Lung (tissue), 12 donors: Measurements from ENCODE around the gene SLC26A1. TPM values are rescaled to one million over a fixed set of nuclear protein-coding genes. Genes with fewer than 3 reads are reported as not detected.
A peak's percentile ranks its signal among the peaks of the same experiment; 100 is the strongest.

Experiments
- ATAC-seq: fragments of 200-7000 bp; cut with Tn5 transposase; one replicate; pipeline ENCODE4 v1.9.1; 2020; ENCODE audit warnings: moderate number of reproducible peaks; ENCODE audit not compliant: insufficient read depth, low FRiP score
- DNase-seq, 3 donors: peaks; one replicate each; pipeline ENCODE4 v3.0.0-alpha.2; 2013 to 2017
- H3K27ac ChIP-seq, 2 donors: one replicate each; pipeline ENCODE4 v1.5.1; 2013; ENCODE audit warnings: mild to moderate bottlenecking in 2 of 2, moderate library complexity in 2 of 2, control low read depth in 1 of 2, inconsistent platforms in 1 of 2, low read depth in 1 of 2, low read length in 1 of 2
- H3K27me3 ChIP-seq, 3 donors: one replicate each; pipeline ENCODE4 v1.5.1; 2013; ENCODE audit warnings: low read length in 2 of 3; ENCODE audit not compliant: control insufficient read depth in 3 of 3, insufficient read depth in 3 of 3
- H3K36me3 ChIP-seq, 4 donors: one replicate each; pipeline ENCODE4 v1.5.1; 2013; ENCODE audit warnings: low read length in 4 of 4, mild to moderate bottlenecking in 1 of 4, moderate library complexity in 1 of 4; ENCODE audit not compliant: control insufficient read depth in 4 of 4, insufficient read depth in 4 of 4
- H3K4me1 ChIP-seq, 5 donors: one replicate each; pipeline ENCODE4 v1.5.1; 2013; ENCODE audit warnings: low read length in 5 of 5, mild to moderate bottlenecking in 2 of 5, moderate library complexity in 1 of 5; ENCODE audit not compliant: control insufficient read depth in 5 of 5, insufficient read depth in 5 of 5
- H3K4me3 ChIP-seq: one replicate; pipeline ENCODE4 v1.5.1; 2013; ENCODE audit warnings: mild to moderate bottlenecking, control low read depth, moderate library complexity
- H3K9ac ChIP-seq, 2 donors: one replicate each; pipeline ENCODE4 v1.5.1; 2013; ENCODE audit warnings: low read length in 2 of 2, control low read depth in 1 of 2; ENCODE audit not compliant: insufficient read depth in 1 of 2
- H3K9me3 ChIP-seq, 4 donors: one replicate each; pipeline ENCODE4 v1.5.1; 2013; ENCODE audit warnings: low read length in 3 of 4, mild to moderate bottlenecking in 1 of 4, moderate library complexity in 1 of 4; ENCODE audit not compliant: control insufficient read depth in 4 of 4, insufficient read depth in 3 of 4
- WGBS, 2 donors: extraction: QIAGEN DNeasy Blood & Tissue Kit; methylation state at CpG; one replicate each; pipeline ENCODE4 v1.1.7; 2013; 5-methylcytosine and 5-hydroxymethylcytosine counted together
- polyA plus RNA-seq, 2 donors: library from polyadenylated mRNA; stranded (reverse); fragments of 200-250 nt; gene quantifications; one replicate each; pipeline ENCODE4 v1.2.1, GENCODE V29; 2013
- total RNA-seq, 2 donors: library from RNA; depleted of rRNA in 1 of 2; stranded (reverse); fragments of >200 nt in 1 of 2; gene quantifications; one replicate each; pipeline ENCODE4 v1.2.1, GENCODE V29; 2014 to 2021
- TF ChIP-seq, protein P1 (sequence below): IDR thresholded peaks from 2 replicates; pipeline ENCODE4 v1.5.1; 2012; ENCODE audit warnings: mild to moderate bottlenecking; ENCODE audit errors: control extremely low read depth, extremely low read depth
- donor health status: control.
- donor health status: control.
- donor health status: Bipolar disorder and iron deficiency.
- donor health status: healthy.
- donor health status: DM: yes; HTN: yes; CAD: no.

The SLC26A1 gene
- total and polyA plus RNA-seq, 4 donors = 0.20 to 0.83 (median 0.50) TPM

DNA sequence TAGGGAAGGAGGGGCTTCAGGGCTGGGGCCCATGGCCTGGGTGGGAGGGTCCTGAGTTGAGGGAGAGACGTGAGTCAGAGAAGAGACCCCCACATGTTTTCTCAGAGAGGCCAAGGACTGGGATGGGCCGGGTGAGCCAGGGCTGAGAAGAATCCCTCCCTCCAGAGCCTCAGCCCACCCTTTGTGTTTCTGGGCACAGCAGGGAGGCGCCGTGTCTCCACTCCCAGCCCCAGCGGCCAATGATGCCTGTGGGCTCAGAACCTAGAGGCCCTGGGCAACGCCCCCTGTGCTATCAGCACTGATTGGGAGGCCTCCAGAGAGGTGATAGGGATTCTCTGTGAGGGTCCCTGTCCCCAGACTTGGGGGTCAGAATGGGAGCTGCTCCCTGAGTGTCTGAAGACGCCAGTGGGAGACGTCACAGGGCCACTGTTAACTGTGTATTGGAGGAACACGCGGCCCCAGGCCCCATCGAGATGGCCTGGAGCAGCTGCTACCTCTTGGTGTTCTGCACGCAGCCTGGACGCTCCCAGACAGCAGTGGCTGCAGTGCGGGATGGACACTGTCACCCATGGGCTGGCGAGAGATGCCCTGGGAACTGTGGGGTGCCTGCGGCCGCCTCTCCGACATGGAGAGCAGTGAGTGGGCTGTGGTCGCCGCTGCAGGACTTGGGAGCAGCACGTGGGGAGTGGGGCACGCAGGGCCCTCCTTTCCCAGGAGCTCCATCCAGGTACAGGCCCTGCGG lies 26.7 kb upstream of the SLC26A1 start:
- no peak for ATAC-seq
- Histone ChIP-seq H3K27ac (no peak overlapping the region), H3K9ac (no peak overlapping the region), H3K4me3 (no peak overlapping the region), H3K27me3 (no peaks in the 10 kb centered on the region), H3K9me3 (no peaks in the 10 kb centered on the region), H3K36me3 (peaks cover 0 to 9% (median 4%) of the 10 kb centered on the region in 4 donors), H3K4me1 (peaks cover 0 to 11% (median 0%) of the 10 kb centered on the region in 5 donors)
- 81 to 94% methylated on average over 23 of the region's 23 CpGs for WGBS, 2 donors
- no peak for DNase-seq
- TF ChIP-seq, protein P1, sequence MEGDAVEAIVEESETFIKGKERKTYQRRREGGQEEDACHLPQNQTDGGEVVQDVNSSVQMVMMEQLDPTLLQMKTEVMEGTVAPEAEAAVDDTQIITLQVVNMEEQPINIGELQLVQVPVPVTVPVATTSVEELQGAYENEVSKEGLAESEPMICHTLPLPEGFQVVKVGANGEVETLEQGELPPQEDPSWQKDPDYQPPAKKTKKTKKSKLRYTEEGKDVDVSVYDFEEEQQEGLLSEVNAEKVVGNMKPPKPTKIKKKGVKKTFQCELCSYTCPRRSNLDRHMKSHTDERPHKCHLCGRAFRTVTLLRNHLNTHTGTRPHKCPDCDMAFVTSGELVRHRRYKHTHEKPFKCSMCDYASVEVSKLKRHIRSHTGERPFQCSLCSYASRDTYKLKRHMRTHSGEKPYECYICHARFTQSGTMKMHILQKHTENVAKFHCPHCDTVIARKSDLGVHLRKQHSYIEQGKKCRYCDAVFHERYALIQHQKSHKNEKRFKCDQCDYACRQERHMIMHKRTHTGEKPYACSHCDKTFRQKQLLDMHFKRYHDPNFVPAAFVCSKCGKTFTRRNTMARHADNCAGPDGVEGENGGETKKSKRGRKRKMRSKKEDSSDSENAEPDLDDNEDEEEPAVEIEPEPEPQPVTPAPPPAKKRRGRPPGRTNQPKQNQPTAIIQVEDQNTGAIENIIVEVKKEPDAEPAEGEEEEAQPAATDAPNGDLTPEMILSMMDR = no peak

DNA sequence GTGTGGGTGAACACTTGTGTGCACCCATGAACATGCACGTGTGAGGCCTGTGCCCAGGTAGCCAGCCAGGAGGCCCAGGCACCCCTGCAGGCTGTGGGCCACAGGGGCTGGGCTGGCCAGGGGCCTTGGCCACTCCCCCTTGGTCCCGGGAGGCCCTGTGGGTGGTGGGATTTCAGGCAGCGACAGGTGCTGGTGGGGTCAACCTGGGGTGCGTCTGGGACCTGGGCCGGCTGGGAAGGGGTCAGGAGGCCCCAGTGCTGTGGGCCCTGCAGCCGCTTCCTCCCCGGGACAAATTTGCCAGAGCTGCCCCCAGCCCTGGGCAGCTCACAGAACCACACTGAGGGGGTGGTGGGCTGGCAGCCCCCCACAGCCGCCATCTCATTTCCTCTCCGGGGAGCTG lies 26.1 kb upstream of the SLC26A1 start:
- peaks cover 0 to 3% (median 1%) of the 10 kb centered on the region in 4 donors for H3K36me3 ChIP-seq
- no peak overlapping the region for H3K27ac ChIP-seq
- no peak overlapping the region for H3K9ac ChIP-seq
- WGBS, 2 donors = 74 to 75% methylated on average over 9 of the region's 9 CpGs
- TF ChIP-seq, protein P1 = no peak
- peaks cover 0 to 11% (median 0%) of the 10 kb centered on the region in 5 donors for H3K4me1 ChIP-seq
- H3K4me3 ChIP-seq = no peak overlapping the region
- H3K9me3 ChIP-seq = no peaks in the 10 kb centered on the region
- ATAC-seq (no peak), DNase-seq (no peak)
- no peaks in the 10 kb centered on the region for H3K27me3 ChIP-seq

DNA sequence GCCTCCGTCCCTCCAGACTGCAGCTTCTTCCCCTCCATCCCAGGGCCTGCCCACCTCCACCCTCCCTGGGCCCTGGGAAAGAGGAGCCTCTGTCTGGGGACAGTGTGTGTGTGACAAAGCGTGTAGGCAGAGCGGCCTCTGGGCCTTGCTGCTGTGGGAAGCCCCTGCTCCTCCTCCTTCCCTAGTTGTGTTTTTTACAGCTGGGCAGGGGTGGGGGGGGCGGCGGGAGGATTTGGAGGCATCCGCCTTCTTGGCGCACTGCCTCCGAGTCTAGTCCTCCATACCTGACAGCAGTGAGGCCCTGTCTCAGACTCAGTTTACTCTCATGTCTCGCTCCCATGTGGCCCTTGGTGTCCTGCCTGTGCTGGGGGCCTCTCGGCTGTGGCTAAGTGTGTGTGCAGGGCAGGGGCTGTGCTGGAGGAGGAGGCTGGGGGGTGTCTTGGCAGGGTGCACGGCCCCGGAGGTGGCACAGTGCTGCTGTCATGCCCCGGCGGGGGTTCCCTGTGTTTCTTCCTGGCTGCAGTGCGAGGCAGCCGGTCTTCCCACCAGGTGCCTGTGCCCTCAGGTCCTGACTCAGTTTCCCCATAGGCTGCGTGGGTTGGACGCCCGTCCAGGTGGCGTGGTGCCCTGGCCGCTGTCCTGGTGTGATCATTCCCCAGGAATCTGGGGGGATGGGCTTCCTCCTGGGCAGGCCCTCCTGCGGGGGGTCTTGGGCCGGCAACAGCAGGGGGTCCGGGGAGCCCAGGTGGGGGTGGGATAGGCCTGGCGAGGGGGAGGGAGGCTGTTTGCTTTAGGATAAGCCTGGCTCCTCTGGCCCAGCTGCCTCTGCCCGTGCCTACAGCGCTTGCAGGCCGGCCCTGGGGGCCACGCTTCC lies 25.2 kb upstream of the SLC26A1 start:
- Histone ChIP-seq H3K36me3 (peaks cover 0 to 1% (median 0%) of the 10 kb centered on the region in 4 donors), H3K27me3 (no peaks in the 10 kb centered on the region), H3K27ac (no peak overlapping the region), H3K4me3 (no peak overlapping the region), H3K4me1 (peaks cover 0 to 11% (median under 1%) of the 10 kb centered on the region in 5 donors), H3K9ac (no peak overlapping the region), H3K9me3 (no peaks in the 10 kb centered on the region)
- TF ChIP-seq, protein P1 = no peak
- 88 to 91% methylated on average over 29 of the region's 29 CpGs for WGBS, 2 donors
- DNase-seq (peak; percentile 46 to 59 (median 52)), ATAC-seq (no peak)
